Karpas-422 (cell line): ENCODE results near the gene CHRNG. TPM values are rescaled to one million over a fixed set of nuclear protein-coding genes. Genes with fewer than 3 reads are reported as not detected.

ENCODE experiments used
- DNase-seq: peaks from one replicate; pipeline ENCODE4 v3.0.0-alpha.2; 2015
- H2AFZ ChIP-seq: fragments of 200-600 bp; sonication (generic); 2 replicates; pipeline ENCODE4 v1.6.1; 2014; ENCODE audit warnings: antibody characterized with exemption, low read length, mixed read lengths
- H3K27ac ChIP-seq: fragments of 200-600 bp; sonication (generic); 2 replicates; pipeline ENCODE4 v1.5.1; 2014; ENCODE audit warnings: mild to moderate bottlenecking, low read length, moderate library complexity
- H3K27me3 ChIP-seq: fragments of 200-600 bp; sonication (generic); 2 replicates; pipeline ENCODE4 v1.6.1; 2014; ENCODE audit warnings: low read length, mixed read lengths
- H3K36me3 ChIP-seq: fragments of 200-600 bp; sonication (generic); 2 replicates; pipeline ENCODE4 v1.6.1; 2014; ENCODE audit warnings: low read length, mixed read lengths; ENCODE audit not compliant: insufficient read depth
- H3K4me1 ChIP-seq: fragments of 200-600 bp; sonication (generic); 2 replicates; pipeline ENCODE4 v1.6.1; 2014; ENCODE audit warnings: mild to moderate bottlenecking, low read length, mixed read lengths
- H3K4me2 ChIP-seq: fragments of 200-600 bp; sonication (generic); 2 replicates; pipeline ENCODE4 v1.6.1; 2014; ENCODE audit warnings: low read length, low read depth, mild to moderate bottlenecking; ENCODE audit not compliant: poor library complexity, severe bottlenecking
- H3K4me3 ChIP-seq: fragments of 200-600 bp; sonication (generic); 2 replicates; pipeline ENCODE4 v1.5.1; 2014; ENCODE audit warnings: mild to moderate bottlenecking, antibody characterized with exemption, low read length, mixed read lengths
- H3K79me2 ChIP-seq: fragments of 200-600 bp; sonication (generic); 2 replicates; pipeline ENCODE4 v1.6.1; 2014; ENCODE audit warnings: mild to moderate bottlenecking, low read length, mixed read lengths
- H3K9ac ChIP-seq: fragments of 200-600 bp; sonication (generic); 2 replicates; pipeline ENCODE4 v1.6.0; 2014; ENCODE audit warnings: low read length
- H3K9me2 ChIP-seq: fragments of 200-600 bp; sonication (generic), shearing (Covaris generic); replicated peaks from 2 replicates; pipeline ENCODE4 v1.6.0; 2014; ENCODE audit warnings: mild to moderate bottlenecking, low read length, moderate library complexity; ENCODE audit not compliant: insufficient read depth
- H3K9me3 ChIP-seq: fragments of 300-700, 200-600 bp; sonication (generic); 2 replicates; pipeline ENCODE4 v1.6.1; 2014; ENCODE audit warnings: low read length, mixed read lengths
- H4K20me1 ChIP-seq: fragments of 200-600 bp; sonication (generic); 2 replicates; pipeline ENCODE4 v1.6.1; 2014; ENCODE audit warnings: mild to moderate bottlenecking, antibody characterized with exemption, low read length, low read depth; ENCODE audit not compliant: insufficient read depth
- total RNA-seq: library from RNA; depleted of rRNA; stranded (reverse); fragments of >200 nt; shearing (Covaris generic); gene quantifications from 2 replicates; pipeline ENCODE4 v1.2.3, GENCODE V29; 2014; ENCODE audit warnings: low replicate concordance

The CHRNG gene
- total RNA-seq, 1 experiment from 2014 or later: not detected

GRCh38 chr2:232541961-232542714 is 2.6 kb downstream of the CHRNG start:
- H3K27me3 ChIP-seq: no peaks in the 10 kb centered on the region

GRCh38 chr2:232542715-232543467 is 3.4 kb downstream of the CHRNG start:
- H3K9me2 ChIP-seq: no peaks in the 10 kb centered on the region
- H2AFZ ChIP-seq: no peak overlapping the region
- H3K9ac ChIP-seq: no peak overlapping the region
- DNase-seq: no peak
- no peaks in the 10 kb centered on the region for H3K27me3 ChIP-seq
- no peak overlapping the region for H3K4me3 ChIP-seq
- H4K20me1 ChIP-seq: peaks cover 59% of the 10 kb centered on the region; the same call in 1 of the 2 replicates
- H3K4me1 ChIP-seq: no peaks in the 10 kb centered on the region
- H3K9me3 ChIP-seq: no peaks in the 10 kb centered on the region
- no peak overlapping the region for H3K4me2 ChIP-seq
- peaks cover 9% of the 10 kb centered on the region for H3K79me2 ChIP-seq
- H3K27ac ChIP-seq: no peak overlapping the region
- peaks cover 10% of the 10 kb centered on the region; the same call in 1 of the 2 replicates for H3K36me3 ChIP-seq

More at GRCh38 chr2:232541961-232542714, 2.6 kb downstream of the CHRNG start:
- no peak for DNase-seq
- Histone ChIP-seq H3K9me3 (no peaks in the 10 kb centered on the region), H3K36me3 (0 out of 2 replicates have a peak, but pooled peaks cover 3% of the 10 kb centered on the region), H3K9me2 (no peaks in the 10 kb centered on the region), H2AFZ (no peak overlapping the region), H3K79me2 (peaks cover under 1% of the 10 kb centered on the region), H3K4me2 (no peak overlapping the region), H4K20me1 (peaks cover 61% of the 10 kb centered on the region; the same call in 1 of the 2 replicates), H3K4me3 (no peak overlapping the region), H3K4me1 (no peaks in the 10 kb centered on the region), H3K27ac (no peak overlapping the region), H3K9ac (no peak overlapping the region)

- H3K9ac ChIP-seq: no peak overlapping the region
- H3K27ac ChIP-seq: no peak overlapping the region
- H3K36me3 ChIP-seq: peaks cover 13% of the 10 kb centered on the region; the same call in 1 of the 2 replicates
- H3K79me2 ChIP-seq: peaks cover 15% of the 10 kb centered on the region
- H3K4me2 ChIP-seq: no peak overlapping the region
- peaks cover 55% of the 10 kb centered on the region; the same call in 1 of the 2 replicates for H4K20me1 ChIP-seq
- no peak overlapping the region for H3K4me3 ChIP-seq
- H3K4me1 ChIP-seq: no peaks in the 10 kb centered on the region
- no peaks in the 10 kb centered on the region for H3K27me3 ChIP-seq
- H3K9me3 ChIP-seq: no peaks in the 10 kb centered on the region
- H3K9me2 ChIP-seq: no peaks in the 10 kb centered on the region
- no peak overlapping the region for H2AFZ ChIP-seq
- DNase-seq: no peak
Measured at GRCh38 chr2:232543491-232543890, 4.0 kb downstream of the CHRNG start.

GRCh38 chr2:232543928-232544631 is 4.6 kb downstream of the CHRNG start:
- no peaks in the 10 kb centered on the region for H3K4me1 ChIP-seq
- no peak overlapping the region for H3K27ac ChIP-seq
- peaks cover 16% of the 10 kb centered on the region; the same call in 1 of the 2 replicates for H3K36me3 ChIP-seq
- peaks cover 52% of the 10 kb centered on the region; the same call in 1 of the 2 replicates for H4K20me1 ChIP-seq
- H3K9me2 ChIP-seq: no peaks in the 10 kb centered on the region
- H2AFZ ChIP-seq: no peak overlapping the region
- no peaks in the 10 kb centered on the region for H3K27me3 ChIP-seq
- H3K79me2 ChIP-seq: peaks cover 19% of the 10 kb centered on the region
- H3K9me3 ChIP-seq: no peaks in the 10 kb centered on the region
- no peak overlapping the region for H3K4me2 ChIP-seq
- H3K4me3 ChIP-seq: no peak overlapping the region
- no peak overlapping the region for H3K9ac ChIP-seq
- DNase-seq: no peak

GRCh38 chr2:232544674-232545073 is 5.2 kb downstream of the CHRNG start:
- Histone ChIP-seq H3K79me2 (peaks cover 25% of the 10 kb centered on the region), H3K4me1 (peaks cover 5% of the 10 kb centered on the region; the same call in 1 of the 2 replicates), H3K9me3 (no peaks in the 10 kb centered on the region)

GRCh38 chr2:232545511-232546375 is 6.3 kb downstream of the CHRNG start:
- no peaks in the 10 kb centered on the region for H3K9me2 ChIP-seq
- H3K4me2 ChIP-seq: no peak overlapping the region
- no peak overlapping the region for H3K9ac ChIP-seq
- no peak for DNase-seq
- H3K27ac ChIP-seq: no peak overlapping the region
- H2AFZ ChIP-seq: no peak overlapping the region
- peaks cover 44% of the 10 kb centered on the region; the same call in 1 of the 2 replicates for H4K20me1 ChIP-seq
- H3K4me3 ChIP-seq: no peak overlapping the region
- H3K36me3 ChIP-seq: peaks cover 16% of the 10 kb centered on the region; the same call in 1 of the 2 replicates
- no peaks in the 10 kb centered on the region for H3K27me3 ChIP-seq
- H3K4me1 ChIP-seq: peaks cover 6% of the 10 kb centered on the region; the same call in 1 of the 2 replicates
- peaks cover 33% of the 10 kb centered on the region for H3K79me2 ChIP-seq
- H3K9me3 ChIP-seq: no peaks in the 10 kb centered on the region

More at GRCh38 chr2:232544674-232545073, 5.2 kb downstream of the CHRNG start:
- Histone ChIP-seq H2AFZ (no peak overlapping the region), H3K4me3 (no peak overlapping the region), H3K9ac (no peak overlapping the region), H4K20me1 (peaks cover 46% of the 10 kb centered on the region; the same call in 1 of the 2 replicates), H3K9me2 (no peaks in the 10 kb centered on the region), H3K4me2 (no peak overlapping the region), H3K27ac (no peak overlapping the region), H3K36me3 (peaks cover 16% of the 10 kb centered on the region; the same call in 1 of the 2 replicates), H3K27me3 (no peaks in the 10 kb centered on the region)
- no peak for DNase-seq

- Histone ChIP-seq H2AFZ (no peak overlapping the region), H3K9me2 (no peaks in the 10 kb centered on the region), H4K20me1 (peaks cover 34% of the 10 kb centered on the region; the same call in 1 of the 2 replicates), H3K27me3 (no peaks in the 10 kb centered on the region), H3K9ac (no peak overlapping the region), H3K4me2 (no peak overlapping the region), H3K9me3 (no peaks in the 10 kb centered on the region), H3K4me3 (no peak overlapping the region), H3K27ac (no peak overlapping the region), H3K79me2 (peaks cover 56% of the 10 kb centered on the region), H3K36me3 (peaks cover 21% of the 10 kb centered on the region; the same call in 1 of the 2 replicates), H3K4me1 (peaks cover 20% of the 10 kb centered on the region)
- no peak for DNase-seq
Measured at GRCh38 chr2:232547991-232548390, 8.5 kb downstream of the CHRNG start.
